Measurements from ENCODE around the gene TMEM170A. TPM values are rescaled to one million over a fixed set of nuclear protein-coding genes. Genes with fewer than 3 reads are reported as not detected.

TMEM170A gene
- total and polyA plus RNA-seq, 2 of the 13 experiments (the other 11 are each of a cell fraction or from before 2014, with no cell fraction given), result 35.7 to 39.7 TPM

- TF ChIP-seq ZNF124 (CRISPR knock-in tag; IDR thresholded peaks at IDR 0.05) (peak; percentile 62; the same call in 1 of the 2 replicates), TCF7L2 (IDR thresholded peaks at IDR 0.05; ENCODE audit: low read depth, low read length) (no peak), SP1 (IDR thresholded peaks at IDR 0.05) (no peak), SP1 (CRISPR knock-in tag; IDR thresholded peaks at IDR 0.05) (peak; percentile 86), ZNF614 (CRISPR knock-in tag; IDR thresholded peaks at IDR 0.05; ENCODE audit: borderline replicate concordance) (peak; percentile 93), ZNF234 (CRISPR knock-in tag; conservative IDR thresholded peaks at IDR 0.05) (0 out of 2 replicates have a peak, but pooled peaks have one; percentile 81), REPIN1 (CRISPR knock-in tag; IDR thresholded peaks at IDR 0.05; ENCODE audit: borderline replicate concordance, low read depth) (peak; percentile 98), MTA1 (CRISPR knock-in tag; IDR thresholded peaks at IDR 0.05; ENCODE audit: borderline replicate concordance) (no peak), ZNF543 (CRISPR knock-in tag; IDR thresholded peaks at IDR 0.05) (no peak), ARNT (IDR thresholded peaks at IDR 0.05) (no peak), KLF13 (CRISPR knock-in tag; IDR thresholded peaks at IDR 0.05) (no peak), FOXM1 (CRISPR knock-in tag; IDR thresholded peaks at IDR 0.05) (no peak), NFIB (CRISPR knock-in tag; IDR thresholded peaks at IDR 0.05; ENCODE audit: borderline replicate concordance) (no peak), E2F5 (CRISPR knock-in tag; conservative IDR thresholded peaks at IDR 0.05) (peak; percentile 79), DPF2 (CRISPR knock-in tag; IDR thresholded peaks at IDR 0.05; ENCODE audit: borderline replicate concordance, low read depth) (no peak), ZNF749 (CRISPR knock-in tag; IDR thresholded peaks at IDR 0.05; ENCODE audit: borderline replicate concordance) (peak; percentile 97), SNRNP70 (IDR thresholded peaks at IDR 0.05; ENCODE audit: low read depth, low read length) (no peak), EED (CRISPR knock-in tag; IDR thresholded peaks at IDR 0.05) (no peak; the same call in 1 of the 2 replicates)
- TF ChIP-seq, protein P1, sequence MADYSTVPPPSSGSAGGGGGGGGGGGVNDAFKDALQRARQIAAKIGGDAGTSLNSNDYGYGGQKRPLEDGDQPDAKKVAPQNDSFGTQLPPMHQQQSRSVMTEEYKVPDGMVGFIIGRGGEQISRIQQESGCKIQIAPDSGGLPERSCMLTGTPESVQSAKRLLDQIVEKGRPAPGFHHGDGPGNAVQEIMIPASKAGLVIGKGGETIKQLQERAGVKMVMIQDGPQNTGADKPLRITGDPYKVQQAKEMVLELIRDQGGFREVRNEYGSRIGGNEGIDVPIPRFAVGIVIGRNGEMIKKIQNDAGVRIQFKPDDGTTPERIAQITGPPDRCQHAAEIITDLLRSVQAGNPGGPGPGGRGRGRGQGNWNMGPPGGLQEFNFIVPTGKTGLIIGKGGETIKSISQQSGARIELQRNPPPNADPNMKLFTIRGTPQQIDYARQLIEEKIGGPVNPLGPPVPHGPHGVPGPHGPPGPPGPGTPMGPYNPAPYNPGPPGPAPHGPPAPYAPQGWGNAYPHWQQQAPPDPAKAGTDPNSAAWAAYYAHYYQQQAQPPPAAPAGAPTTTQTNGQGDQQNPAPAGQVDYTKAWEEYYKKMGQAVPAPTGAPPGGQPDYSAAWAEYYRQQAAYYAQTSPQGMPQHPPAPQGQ (CRISPR knock-in tag; IDR thresholded peaks at IDR 0.05; ENCODE audit: borderline replicate concordance), result 0 out of 2 replicates have a peak, but pooled peaks have one; percentile 85
- TF ChIP-seq, protein P2, sequence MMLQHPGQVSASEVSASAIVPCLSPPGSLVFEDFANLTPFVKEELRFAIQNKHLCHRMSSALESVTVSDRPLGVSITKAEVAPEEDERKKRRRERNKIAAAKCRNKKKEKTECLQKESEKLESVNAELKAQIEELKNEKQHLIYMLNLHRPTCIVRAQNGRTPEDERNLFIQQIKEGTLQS (CRISPR knock-in tag; IDR thresholded peaks at IDR 0.05), result peak; percentile 29; the same call in 1 of the 2 replicates
- TF ChIP-seq, protein P3, sequence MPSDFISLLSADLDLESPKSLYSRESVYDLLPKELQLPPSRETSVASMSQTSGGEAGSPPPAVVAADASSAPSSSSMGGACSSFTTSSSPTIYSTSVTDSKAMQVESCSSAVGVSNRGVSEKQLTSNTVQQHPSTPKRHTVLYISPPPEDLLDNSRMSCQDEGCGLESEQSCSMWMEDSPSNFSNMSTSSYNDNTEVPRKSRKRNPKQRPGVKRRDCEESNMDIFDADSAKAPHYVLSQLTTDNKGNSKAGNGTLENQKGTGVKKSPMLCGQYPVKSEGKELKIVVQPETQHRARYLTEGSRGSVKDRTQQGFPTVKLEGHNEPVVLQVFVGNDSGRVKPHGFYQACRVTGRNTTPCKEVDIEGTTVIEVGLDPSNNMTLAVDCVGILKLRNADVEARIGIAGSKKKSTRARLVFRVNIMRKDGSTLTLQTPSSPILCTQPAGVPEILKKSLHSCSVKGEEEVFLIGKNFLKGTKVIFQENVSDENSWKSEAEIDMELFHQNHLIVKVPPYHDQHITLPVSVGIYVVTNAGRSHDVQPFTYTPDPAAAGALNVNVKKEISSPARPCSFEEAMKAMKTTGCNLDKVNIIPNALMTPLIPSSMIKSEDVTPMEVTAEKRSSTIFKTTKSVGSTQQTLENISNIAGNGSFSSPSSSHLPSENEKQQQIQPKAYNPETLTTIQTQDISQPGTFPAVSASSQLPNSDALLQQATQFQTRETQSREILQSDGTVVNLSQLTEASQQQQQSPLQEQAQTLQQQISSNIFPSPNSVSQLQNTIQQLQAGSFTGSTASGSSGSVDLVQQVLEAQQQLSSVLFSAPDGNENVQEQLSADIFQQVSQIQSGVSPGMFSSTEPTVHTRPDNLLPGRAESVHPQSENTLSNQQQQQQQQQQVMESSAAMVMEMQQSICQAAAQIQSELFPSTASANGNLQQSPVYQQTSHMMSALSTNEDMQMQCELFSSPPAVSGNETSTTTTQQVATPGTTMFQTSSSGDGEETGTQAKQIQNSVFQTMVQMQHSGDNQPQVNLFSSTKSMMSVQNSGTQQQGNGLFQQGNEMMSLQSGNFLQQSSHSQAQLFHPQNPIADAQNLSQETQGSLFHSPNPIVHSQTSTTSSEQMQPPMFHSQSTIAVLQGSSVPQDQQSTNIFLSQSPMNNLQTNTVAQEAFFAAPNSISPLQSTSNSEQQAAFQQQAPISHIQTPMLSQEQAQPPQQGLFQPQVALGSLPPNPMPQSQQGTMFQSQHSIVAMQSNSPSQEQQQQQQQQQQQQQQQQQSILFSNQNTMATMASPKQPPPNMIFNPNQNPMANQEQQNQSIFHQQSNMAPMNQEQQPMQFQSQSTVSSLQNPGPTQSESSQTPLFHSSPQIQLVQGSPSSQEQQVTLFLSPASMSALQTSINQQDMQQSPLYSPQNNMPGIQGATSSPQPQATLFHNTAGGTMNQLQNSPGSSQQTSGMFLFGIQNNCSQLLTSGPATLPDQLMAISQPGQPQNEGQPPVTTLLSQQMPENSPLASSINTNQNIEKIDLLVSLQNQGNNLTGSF (CRISPR knock-in tag; IDR thresholded peaks at IDR 0.05), result peak; percentile 90
Observed at GRCh38 chr16:75464122-75464918, at the start of gene TMEM170A (continued).
